T-cell (primary cell): ENCODE results near the gene MRPS24. TPM values are rescaled to one million over a fixed set of nuclear protein-coding genes. Genes with fewer than 3 reads are reported as not detected.

Experiments
- ATAC-seq, 4 experiments: fragments of 200-7000 bp in 3 of 4; fragments of 150-1000 bp in 1 of 4; cut with Tn5 transposase; replicated peaks in 1 of 4; 1 replicate in 3 of 4; 2 replicates in 1 of 4; pipeline ENCODE4 v1.10.0; 2021; ENCODE audit warnings: moderate library complexity in 3 of 4, mild to moderate bottlenecking in 2 of 4, moderate number of reproducible peaks in 1 of 4
- CTCF ChIA-PET, 2 donors: fragments of 300-600 bp; sonication (Branson Sonifier 250); formaldehyde crosslinking; loops; one replicate each; lab custom pipeline; 2022; ENCODE audit warnings: antibody characterized with exemption in 2 of 2; lab: Charles Lee
- POLR2A ChIA-PET, 2 donors: fragments of 300-600 bp; sonication (Branson Sonifier 250); formaldehyde crosslinking; loops; one replicate each; lab custom pipeline; 2022; ENCODE audit warnings: antibody characterized with exemption in 2 of 2; lab: Charles Lee
- DNase-seq, 35 experiments: peaks; one replicate each; pipeline versions ENCODE4 v3.0.0 to v3.0.0-alpha.2; 2013 to 2023
- H3K27ac ChIP-seq: one replicate; pipeline ENCODE4 v1.5.1; 2013; ENCODE audit warnings: low read length
- H3K27me3 ChIP-seq, 2 experiments: replicated peaks in 1 of 2; 1 replicate in 1 of 2; 2 replicates in 1 of 2; pipeline versions ENCODE4 v1.6.1 to v1.7.0; 2013; ENCODE audit warnings: low read length in 1 of 2, mixed read lengths in 1 of 2; ENCODE audit not compliant: control insufficient read depth in 2 of 2, insufficient read depth in 2 of 2; ENCODE audit errors: extremely low read depth in 1 of 2
- H3K36me3 ChIP-seq, 2 donors: 1 replicate in 1 of 2; 2 replicates in 1 of 2; pipeline versions ENCODE4 v1.6.1 to v1.7.0; 2013; ENCODE audit warnings: low read length in 1 of 2; ENCODE audit not compliant: control insufficient read depth in 2 of 2, insufficient read depth in 1 of 2; ENCODE audit errors: extremely low read depth in 1 of 2
- H3K4me1 ChIP-seq, 2 experiments: 1 replicate in 1 of 2; 2 replicates in 1 of 2; pipeline versions ENCODE4 v1.6.1 to v1.7.0; 2013; ENCODE audit warnings: low read length in 2 of 2, mixed read lengths in 1 of 2; ENCODE audit not compliant: insufficient read depth in 2 of 2, control insufficient read depth in 1 of 2; ENCODE audit errors: extremely low read depth in 1 of 2
- H3K4me3 ChIP-seq, 2 donors: 1 replicate in 1 of 2; 2 replicates in 1 of 2; pipeline versions ENCODE4 v1.5.1 to v1.7.0; 2013; ENCODE audit warnings: mild to moderate bottlenecking in 2 of 2, low read length in 1 of 2, moderate library complexity in 1 of 2; ENCODE audit not compliant: control insufficient read depth in 1 of 2; ENCODE audit errors: extremely low read depth in 1 of 2
- H3K9me3 ChIP-seq: 2 replicates; pipeline ENCODE4 v1.7.0; 2013
- H3K27ac Mint-ChIP-seq, 2 donors: one replicate each; pipeline ENCODE4 v1.8.0; 2020 to 2021; ENCODE audit warnings: mild to moderate bottlenecking in 2 of 2, mixed read lengths in 2 of 2
- H3K27me3 Mint-ChIP-seq, 2 donors: one replicate each; pipeline ENCODE4 v1.8.0; 2021 to 2022; ENCODE audit warnings: mixed read lengths in 2 of 2
- H3K36me3 Mint-ChIP-seq: one replicate; pipeline ENCODE4 v1.8.0; 2021; ENCODE audit warnings: mixed read lengths
- H3K4me1 Mint-ChIP-seq, 3 donors: one replicate each; pipeline ENCODE4 v1.8.0; 2020 to 2022; ENCODE audit warnings: mixed read lengths in 3 of 3, mild to moderate bottlenecking in 1 of 3
- H3K4me3 Mint-ChIP-seq, 3 donors: one replicate each; pipeline ENCODE4 v1.8.0; 2020 to 2022; ENCODE audit warnings: mild to moderate bottlenecking in 3 of 3, mixed read lengths in 3 of 3, moderate library complexity in 3 of 3
- H3K9me3 Mint-ChIP-seq, 3 donors: one replicate each; pipeline ENCODE4 v1.8.0; 2020 to 2022; ENCODE audit warnings: mixed read lengths in 3 of 3
- WGBS: methylation state at CpG from one replicate; pipeline ENCODE4 v1.1.5; 2013; ENCODE audit warnings: missing lambda C conversion rate; ENCODE audit not compliant: insufficient coverage; 5-methylcytosine and 5-hydroxymethylcytosine counted together
- total RNA-seq, 35 experiments: library from RNA in 6 of 35; stranded (reverse) in 6 of 35; fragments of 120-200 nt in 1 of 35; gene quantifications; one replicate each; pipeline versions ENCODE4 v1.2.1 to v1.2.4 and lab custom pipeline; 2013 to 2026

Gene MRPS24
- total RNA-seq, 5 donors from 2014 or later (not counting 1 experiment from before 2014, with no cell fraction given) = 44.6 to 71.6 (median 58.4) TPM

- Histone ChIP-seq H3K27me3 (no peaks in the 10 kb centered on the region), H3K27ac (no peak overlapping the region), H3K4me1 (peaks cover 4 to 21% of the 10 kb centered on the region in 2 experiments), H3K9me3 (no peaks in the 10 kb centered on the region), H3K36me3 (peaks cover 0 to 4% of the 10 kb centered on the region in 2 donors), H3K4me3 (no peak overlapping the region)
- Mint-ChIP-seq H3K27me3 (no peaks in the 10 kb centered on the region), H3K4me3 (no peak overlapping the region), H3K27ac (no peak overlapping the region), H3K9me3 (no peaks in the 10 kb centered on the region), H3K4me1 (peaks cover 51 to 57% (median 54%) of the 10 kb centered on the region in 3 donors), H3K36me3 (peaks cover 16% of the 10 kb centered on the region)
- CTCF ChIA-PET = interaction anchor here in 1 of 2 donors (0.6 kb wide), 1 partner anchor 1025 kb away, joined by 3 read pairs; no protein-coding TSS in a partner anchor
- POLR2A ChIA-PET = no interaction called here
- ATAC-seq = no peak
- WGBS = 93% methylated on average over 10 of the region's 12 CpGs
- no peak for DNase-seq
Observed at GRCh38 chr7:43891069-43891955, 22.0 kb upstream of the MRPS24 start.

- H3K4me1 Mint-ChIP-seq = peaks cover 47 to 53% (median 51%) of the 10 kb centered on the region in 3 donors
Observed at GRCh38 chr7:43890468-43890867, 21.2 kb upstream of the MRPS24 start.

GRCh38 chr7:43888993-43889945 is 20.0 kb upstream of the MRPS24 start:
- POLR2A ChIA-PET = no interaction called here
- no peak overlapping the region for H3K27ac ChIP-seq
- CTCF ChIA-PET = no interaction called here
- peaks cover under 1 to 18% of the 10 kb centered on the region in 2 donors for H3K36me3 ChIP-seq
- Mint-ChIP-seq H3K9me3 (no peaks in the 10 kb centered on the region), H3K27ac (no peak overlapping the region), H3K27me3 (no peaks in the 10 kb centered on the region), H3K4me1 (peaks cover 41 to 46% (median 45%) of the 10 kb centered on the region in 3 donors), H3K4me3 (no peak overlapping the region), H3K36me3 (peaks cover 19% of the 10 kb centered on the region)
- no peaks in the 10 kb centered on the region for H3K9me3 ChIP-seq
- H3K27me3 ChIP-seq = no peaks in the 10 kb centered on the region
- H3K4me1 ChIP-seq = peaks cover 4 to 21% of the 10 kb centered on the region in 2 experiments
- H3K4me3 ChIP-seq = no peak overlapping the region
- 52% methylated on average over 3 of the region's 7 CpGs for WGBS
- DNase-seq (peak in 1 of 35 experiments; percentile 10), ATAC-seq (peak in 2 of 4 experiments; percentile 45 to 54)

More at GRCh38 chr7:43890468-43890867, 21.2 kb upstream of the MRPS24 start:
- no peak overlapping the region for H3K4me3 ChIP-seq
- H3K4me1 ChIP-seq = peaks cover 4 to 21% of the 10 kb centered on the region in 2 experiments
- no peaks in the 10 kb centered on the region for H3K9me3 ChIP-seq
- peaks cover 0 to 9% of the 10 kb centered on the region in 2 donors for H3K36me3 ChIP-seq
- no peaks in the 10 kb centered on the region for H3K9me3 Mint-ChIP-seq
- POLR2A ChIA-PET = no interaction called here
- no peak for DNase-seq
- H3K36me3 Mint-ChIP-seq = peaks cover 12% of the 10 kb centered on the region
- no peaks in the 10 kb centered on the region for H3K27me3 ChIP-seq
- H3K4me3 Mint-ChIP-seq = no peak overlapping the region
- WGBS = 100% methylated on average over 3 of the region's 6 CpGs
- no peaks in the 10 kb centered on the region for H3K27me3 Mint-ChIP-seq
- H3K27ac Mint-ChIP-seq = no peak overlapping the region
- no peak overlapping the region for H3K27ac ChIP-seq
- CTCF ChIA-PET = no interaction called here
- no peak for ATAC-seq

- Histone ChIP-seq H3K4me3 (no peak overlapping the region), H3K27me3 (no peaks in the 10 kb centered on the region), H3K27ac (no peak overlapping the region), H3K9me3 (no peaks in the 10 kb centered on the region), H3K36me3 (peaks cover 6 to 44% of the 10 kb centered on the region in 2 donors), H3K4me1 (no peaks in the 10 kb centered on the region)
- H3K27ac Mint-ChIP-seq = no peak overlapping the region
- H3K27me3 Mint-ChIP-seq = no peaks in the 10 kb centered on the region
- no peak for DNase-seq
- CTCF ChIA-PET = no interaction called here
- peaks cover 11 to 13% (median 12%) of the 10 kb centered on the region in 3 donors for H3K4me1 Mint-ChIP-seq
- POLR2A ChIA-PET = interaction anchor here (0.5 to 1.0 kb wide), 3 partner anchors 9 to 302 kb away, joined by 3 to 4 read pairs (median 4); no protein-coding TSS in a partner anchor
- no peak for ATAC-seq
- 100% methylated on average over 1 of the region's 4 CpGs for WGBS
- H3K36me3 Mint-ChIP-seq = peaks cover 38% of the 10 kb centered on the region
- no peaks in the 10 kb centered on the region for H3K9me3 Mint-ChIP-seq
- H3K4me3 Mint-ChIP-seq = no peak overlapping the region
Observed at GRCh38 chr7:43884617-43885016, 15.3 kb upstream of the MRPS24 start.

- Histone ChIP-seq H3K4me3 (no peak overlapping the region), H3K4me1 (no peaks in the 10 kb centered on the region), H3K27me3 (no peaks in the 10 kb centered on the region), H3K9me3 (no peaks in the 10 kb centered on the region), H3K27ac (no peak overlapping the region), H3K36me3 (peaks cover 6 to 47% of the 10 kb centered on the region in 2 donors)
- POLR2A ChIA-PET = interaction anchor here (0.5 to 1.0 kb wide), 3 partner anchors 10 to 302 kb away, joined by 3 to 4 read pairs (median 4); no protein-coding TSS in a partner anchor
- ATAC-seq (no peak), DNase-seq (no peak)
- WGBS = 90% methylated on average over 2 of the region's 4 CpGs
- Mint-ChIP-seq H3K27ac (no peak overlapping the region), H3K36me3 (peaks cover 41% of the 10 kb centered on the region), H3K9me3 (no peaks in the 10 kb centered on the region), H3K4me1 (peaks cover 7 to 9% (median 8%) of the 10 kb centered on the region in 3 donors), H3K27me3 (no peaks in the 10 kb centered on the region), H3K4me3 (no peak overlapping the region)
- CTCF ChIA-PET = no interaction called here
Observed at GRCh38 chr7:43884209-43884608, 14.9 kb upstream of the MRPS24 start.

GRCh38 chr7:43880596-43880995 is 11.3 kb upstream of the MRPS24 start:
- no peaks in the 10 kb centered on the region for H3K27me3 ChIP-seq
- H3K27ac ChIP-seq = no peak overlapping the region
- POLR2A ChIA-PET = no interaction called here
- DNase-seq (no peak), ATAC-seq (no peak)
- Mint-ChIP-seq H3K27ac (no peak overlapping the region), H3K4me1 (no peaks in the 10 kb centered on the region), H3K36me3 (peaks cover 70% of the 10 kb centered on the region), H3K4me3 (no peak overlapping the region), H3K9me3 (no peaks in the 10 kb centered on the region), H3K27me3 (no peaks in the 10 kb centered on the region)
- H3K4me3 ChIP-seq = no peak overlapping the region
- peaks cover 14 to 75% of the 10 kb centered on the region in 2 donors for H3K36me3 ChIP-seq
- H3K9me3 ChIP-seq = no peaks in the 10 kb centered on the region
- CTCF ChIA-PET = no interaction called here
- WGBS = 91% methylated on average over 5 of the region's 5 CpGs
- no peaks in the 10 kb centered on the region for H3K4me1 ChIP-seq
